SK-N-SH treated with all-trans-retinoic acid at 6 μM for 48 hours (cell line): ENCODE results near the gene C17orf75.

Source experiments
- OSR1 ChIP-seq: fragments of 250-450 bp; sonication (Bioruptor Pico); IDR thresholded peaks from 2 replicates; pipeline ENCODE4 v1.8.0; 2022; ENCODE audit warnings: moderate library complexity, mild to moderate bottlenecking, inconsistent platforms
- ZFP3 ChIP-seq: fragments of 250-450 bp; sonication (Bioruptor Pico); IDR thresholded peaks from 2 replicates; pipeline ENCODE4 v1.5.0; 2020; ENCODE audit warnings: mild to moderate bottlenecking, moderate library complexity
- ZFP30 ChIP-seq: fragments of 450-650 bp; formaldehyde crosslinking; IDR thresholded peaks from 2 replicates; pipeline ENCODE4 v1.5.0; 2022; ENCODE audit warnings: mild to moderate bottlenecking, moderate library complexity
- ZNF70 ChIP-seq: fragments of 450-650 bp; formaldehyde crosslinking; IDR thresholded peaks from 2 replicates; pipeline ENCODE4 v1.5.0; 2020; ENCODE audit warnings: mild to moderate bottlenecking, moderate library complexity
- TF ChIP-seq, protein P1 (sequence below): fragments of 250-450 bp; sonication (Bioruptor Pico); IDR thresholded peaks from 2 replicates; pipeline ENCODE4 v1.8.0; 2020; ENCODE audit warnings: mild to moderate bottlenecking, moderate library complexity, borderline replicate concordance

DNA sequence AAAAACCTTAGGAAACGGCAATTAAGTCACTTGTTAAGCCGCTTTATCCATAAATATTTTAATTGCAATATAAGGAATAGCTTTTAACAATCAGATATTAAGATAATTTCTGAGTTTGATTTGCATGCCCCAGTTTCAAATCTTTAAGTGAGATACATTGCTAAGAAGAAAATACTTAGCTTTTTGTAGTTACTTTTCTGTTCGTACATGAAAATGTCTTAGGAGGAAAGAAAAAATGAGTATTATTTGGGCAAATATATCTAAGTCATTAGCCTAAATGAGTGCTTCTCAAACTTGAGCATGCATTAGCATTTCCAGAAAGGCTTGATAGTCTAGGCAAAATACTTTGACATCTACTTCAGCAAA lies 14.4 kb upstream of the C17orf75 start:
- TF ChIP-seq, protein P1, sequence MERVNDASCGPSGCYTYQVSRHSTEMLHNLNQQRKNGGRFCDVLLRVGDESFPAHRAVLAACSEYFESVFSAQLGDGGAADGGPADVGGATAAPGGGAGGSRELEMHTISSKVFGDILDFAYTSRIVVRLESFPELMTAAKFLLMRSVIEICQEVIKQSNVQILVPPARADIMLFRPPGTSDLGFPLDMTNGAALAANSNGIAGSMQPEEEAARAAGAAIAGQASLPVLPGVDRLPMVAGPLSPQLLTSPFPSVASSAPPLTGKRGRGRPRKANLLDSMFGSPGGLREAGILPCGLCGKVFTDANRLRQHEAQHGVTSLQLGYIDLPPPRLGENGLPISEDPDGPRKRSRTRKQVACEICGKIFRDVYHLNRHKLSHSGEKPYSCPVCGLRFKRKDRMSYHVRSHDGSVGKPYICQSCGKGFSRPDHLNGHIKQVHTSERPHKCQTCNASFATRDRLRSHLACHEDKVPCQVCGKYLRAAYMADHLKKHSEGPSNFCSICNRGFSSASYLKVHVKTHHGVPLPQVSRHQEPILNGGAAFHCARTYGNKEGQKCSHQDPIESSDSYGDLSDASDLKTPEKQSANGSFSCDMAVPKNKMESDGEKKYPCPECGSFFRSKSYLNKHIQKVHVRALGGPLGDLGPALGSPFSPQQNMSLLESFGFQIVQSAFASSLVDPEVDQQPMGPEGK (CRISPR knock-in tag): no peak
- TF ChIP-seq ZFP3 (CRISPR knock-in tag): no peak
- TF ChIP-seq ZNF70 (CRISPR knock-in tag): no peak
- TF ChIP-seq ZFP30: no peak
- TF ChIP-seq OSR1 (CRISPR knock-in tag): no peak
